Measurements from ENCODE around the gene OR8S1. TPM values are rescaled to one million over a fixed set of nuclear protein-coding genes. Genes with fewer than 3 reads are reported as not detected.
"Not testable (repeated sequence)": the region's sequence is repeated elsewhere in the genome, so short reads cannot be mapped to it uniquely, and the experiment has no call there.

The OR8S1 gene
- not detected for polyA plus RNA-seq (ENCODE audit: insufficient read length)
- long read RNA-seq, donor 1: 0 reads
- long read RNA-seq, donor 2: 0 reads
- long read RNA-seq, donor 3: 0 reads
- long read RNA-seq, donor 4: 0 reads
- long read RNA-seq, donor 5: 0 reads
- long read RNA-seq, donor 6: 0 reads
- long read RNA-seq, donor 7: 0 reads
- long read RNA-seq, donor 8: 0 reads

DNA sequence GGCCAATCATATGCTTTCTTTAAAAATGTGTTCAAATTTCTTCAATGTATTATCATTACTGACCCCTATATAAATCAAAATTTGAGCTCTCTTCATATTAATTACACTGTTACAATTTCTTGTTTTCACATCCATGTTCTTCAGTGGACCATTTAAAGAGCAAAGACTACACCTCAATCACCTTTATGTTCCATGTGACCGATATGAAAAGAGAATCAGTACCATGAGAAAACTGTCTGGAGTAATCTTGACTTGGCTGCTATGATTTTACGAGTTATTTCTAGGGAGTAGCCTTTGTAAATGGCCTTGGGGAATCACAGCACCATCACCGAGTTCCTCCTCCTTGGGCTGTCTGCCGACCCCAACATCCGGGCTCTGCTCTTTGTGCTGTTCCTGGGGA, at the start of gene OR8S1:
Gene OR8S1 (plus strand): TSS at position 301 of the 400 bp plus-strand sequence. CDS start 0 bp downstream, at position 301.
- DNase-seq: no peak

GRCh38 chr12:48482198-48482597, 43.2 kb upstream of the OR8S1 start, which contains the start of gene C12orf54:
TSS of gene C12orf54 (plus strand) at chr12:48482498. CDS start at chr12:48483297, 799 bp downstream.
- no peak for DNase-seq

GRCh38 chr12:48482930-48483329, 42.5 kb upstream of the OR8S1 start:
- no peak for DNase-seq

DNA sequence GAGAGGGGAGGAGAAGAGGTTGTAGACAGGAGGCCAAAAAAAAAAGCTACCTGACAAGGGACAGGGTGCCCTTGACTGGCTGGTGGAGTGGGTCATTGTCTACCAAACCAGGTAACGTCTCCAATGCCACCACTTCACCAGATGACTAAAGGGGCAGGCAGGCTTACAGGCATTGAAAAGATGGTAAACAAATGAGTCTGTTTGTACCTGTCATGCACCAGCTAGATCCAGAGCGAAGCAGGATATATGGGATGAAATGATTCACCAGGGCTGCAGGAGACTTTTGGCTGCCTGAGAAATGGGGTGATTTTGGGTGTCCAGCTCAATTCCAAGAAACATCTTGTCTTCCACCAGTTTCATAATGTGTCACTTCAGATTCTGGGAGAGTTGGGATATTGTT, 39.2 kb upstream of the OR8S1 start:
- DNase-seq: no peak

DNA sequence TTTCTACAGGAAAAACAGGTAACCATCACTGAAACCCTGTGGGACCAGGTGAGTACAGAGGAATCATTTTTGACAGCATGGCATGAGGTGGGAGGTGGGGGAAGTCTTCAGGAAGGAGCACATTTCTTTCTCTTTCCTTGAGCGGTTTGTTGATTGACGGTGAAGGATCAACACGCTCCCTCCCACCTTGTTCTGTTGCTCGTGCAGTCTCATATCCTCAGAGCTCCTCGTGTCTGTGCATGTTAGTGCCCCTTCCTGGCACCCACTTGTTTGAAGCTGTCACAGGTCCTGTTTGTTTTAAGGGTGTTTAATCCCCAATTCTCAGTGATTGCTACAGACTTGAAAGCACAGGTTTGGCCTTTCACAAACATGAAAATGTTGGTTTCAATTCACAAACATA, 38.8 kb upstream of the OR8S1 start:
- no peak for DNase-seq

DNA sequence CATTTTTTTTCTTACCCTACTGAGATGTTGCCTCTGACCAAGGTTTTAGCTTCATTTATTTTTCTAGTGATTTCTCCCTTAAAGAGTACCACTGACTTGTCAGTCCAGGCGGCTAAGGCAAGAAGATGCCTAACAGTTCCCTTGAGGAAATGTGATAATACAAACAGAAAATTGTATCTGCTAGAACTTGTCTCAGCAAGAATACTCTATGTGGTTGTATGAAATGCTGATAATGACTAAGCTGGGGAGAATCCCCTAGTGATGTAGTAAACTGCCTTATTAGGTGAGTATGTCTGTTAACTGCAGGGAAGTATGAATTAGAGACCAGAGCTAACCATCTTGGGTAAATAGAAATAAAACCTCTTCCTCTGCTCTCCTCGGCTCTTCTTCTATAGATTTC, 36.4 kb upstream of the OR8S1 start:
- no peak for DNase-seq

DNA sequence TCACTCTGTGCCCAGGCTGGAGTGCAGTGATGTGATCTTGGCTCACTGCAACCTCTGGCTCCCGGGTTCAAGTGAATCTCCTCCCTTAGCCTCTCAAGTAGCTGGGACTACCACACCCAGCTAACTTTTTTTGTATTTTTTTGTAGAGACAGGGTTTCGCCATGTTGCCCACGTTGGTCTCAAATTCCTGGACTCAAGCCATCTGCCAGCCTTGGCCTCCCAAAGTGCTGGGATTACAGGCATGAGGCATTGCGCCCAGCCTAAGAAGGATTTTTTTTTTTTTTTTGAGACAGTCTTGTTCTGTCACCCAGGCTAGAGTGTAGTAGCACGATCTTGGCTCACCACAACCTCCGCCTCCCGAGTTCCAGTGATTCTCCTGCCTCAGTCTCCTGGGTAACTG, 36.0 kb upstream of the OR8S1 start:
- not testable (repeated sequence) for DNase-seq

- DNase-seq: not testable (repeated sequence)
Measured at GRCh38 chr12:48500281-48500680, 25.2 kb upstream of the OR8S1 start.

- DNase-seq: not testable (repeated sequence)
Measured at GRCh38 chr12:48506836-48507235, 18.6 kb upstream of the OR8S1 start.

GRCh38 chr12:48508987-48509386, 16.4 kb upstream of the OR8S1 start:
- DNase-seq: no peak

DNA sequence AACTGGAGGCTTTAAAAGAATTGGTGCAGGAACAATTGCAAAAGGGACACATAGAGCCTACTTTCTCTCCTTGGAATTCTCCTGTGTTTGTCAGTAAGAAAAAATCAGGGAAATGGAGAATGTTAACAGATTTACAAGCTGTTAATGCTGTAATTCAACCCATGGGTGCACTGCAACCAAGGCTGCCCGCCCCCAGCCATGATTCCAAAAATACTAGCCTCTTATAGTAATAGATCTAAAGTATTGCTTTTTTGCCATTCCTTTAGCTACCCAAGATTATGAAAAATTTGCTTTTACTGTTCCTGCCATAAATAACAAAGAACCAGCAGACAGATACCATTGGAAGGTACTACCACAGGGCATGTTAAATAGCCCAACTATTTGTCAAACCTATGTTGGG, 15.3 kb upstream of the OR8S1 start:
- no peak for DNase-seq

DNA sequence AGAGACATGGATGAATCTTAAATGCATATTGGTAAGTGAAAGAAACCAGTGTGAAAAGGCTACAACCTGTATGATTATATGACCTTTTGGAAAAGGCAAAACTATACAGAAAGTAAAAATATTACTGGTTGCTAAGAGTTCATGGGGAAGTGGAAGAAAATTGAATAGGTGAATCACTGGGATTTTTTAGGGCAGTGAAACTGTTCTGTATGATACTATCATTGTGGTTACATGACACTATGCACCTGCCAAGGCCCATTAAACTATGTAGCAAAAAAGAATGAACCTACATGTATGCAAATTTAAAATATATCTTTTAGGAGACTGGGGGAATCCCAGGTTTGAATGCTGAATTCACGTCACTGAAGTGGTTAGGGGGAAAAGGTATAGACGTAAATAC, 12.6 kb upstream of the OR8S1 start:
- DNase-seq: no peak

DNA sequence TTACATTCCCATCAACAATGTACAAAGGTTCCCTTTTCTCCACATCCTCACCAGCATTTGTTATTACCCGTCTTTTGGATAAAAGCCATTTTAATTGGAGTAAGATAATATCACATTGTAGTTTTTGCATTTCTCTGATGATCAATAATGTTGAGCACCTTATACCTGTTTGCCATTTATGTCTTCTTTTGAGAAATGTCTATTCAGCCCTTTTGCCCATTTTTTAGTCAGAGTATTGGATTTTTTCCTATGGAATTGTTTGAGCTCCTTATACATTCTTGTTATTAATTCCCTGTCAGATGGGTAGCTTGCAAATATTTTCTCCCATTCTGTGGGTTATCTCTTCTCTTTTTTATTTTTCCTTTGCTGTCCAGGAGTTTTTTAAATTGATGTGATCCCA, 10.7 kb upstream of the OR8S1 start:
- no peak for DNase-seq

DNA sequence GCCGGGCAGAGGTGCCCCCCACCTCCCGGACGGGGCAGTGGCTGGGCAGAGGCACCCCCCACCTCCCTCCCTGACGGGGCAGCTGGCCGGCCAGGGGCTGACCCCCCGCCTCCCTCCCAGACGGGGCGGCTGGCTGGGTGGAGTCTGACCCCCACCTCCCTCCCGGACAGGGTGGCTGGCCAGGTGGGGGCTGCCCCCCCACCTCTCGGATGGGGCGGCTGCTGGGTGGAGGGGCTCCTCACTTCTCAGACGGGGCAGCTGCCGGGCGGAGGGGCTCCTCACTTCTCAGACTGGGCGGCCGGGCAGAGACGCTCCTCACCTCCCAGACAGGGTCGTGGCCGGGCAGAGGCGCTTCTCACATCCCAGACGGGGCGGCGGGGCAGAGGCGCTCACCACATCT, 5.1 kb upstream of the OR8S1 start:
- not testable (repeated sequence) for DNase-seq

- DNase-seq: no peak
Measured at GRCh38 chr12:48527891-48528670, 2.6 kb downstream of the OR8S1 start.

DNA sequence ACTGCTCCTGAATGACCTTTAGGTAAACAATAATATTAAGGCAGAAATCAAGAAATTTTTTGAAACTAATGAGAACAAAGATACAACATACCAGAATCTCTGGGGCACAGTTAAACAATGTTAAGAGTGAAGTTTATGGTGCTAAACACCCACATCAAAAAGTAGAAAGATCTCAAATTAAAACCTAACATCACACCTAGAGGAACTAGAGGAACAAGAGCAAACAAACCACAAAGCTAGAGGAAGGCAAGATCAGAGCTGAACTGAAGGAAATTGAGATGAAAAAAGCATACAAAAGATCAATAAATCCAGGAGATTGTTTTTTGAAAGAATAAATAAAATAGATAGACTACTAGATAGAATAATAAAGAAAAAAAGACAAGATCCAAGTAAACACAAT, 7.2 kb downstream of the OR8S1 start:
- DNase-seq: no peak

GRCh38 chr12:48536602-48537001, 11.2 kb downstream of the OR8S1 start:
- no peak for DNase-seq

DNA sequence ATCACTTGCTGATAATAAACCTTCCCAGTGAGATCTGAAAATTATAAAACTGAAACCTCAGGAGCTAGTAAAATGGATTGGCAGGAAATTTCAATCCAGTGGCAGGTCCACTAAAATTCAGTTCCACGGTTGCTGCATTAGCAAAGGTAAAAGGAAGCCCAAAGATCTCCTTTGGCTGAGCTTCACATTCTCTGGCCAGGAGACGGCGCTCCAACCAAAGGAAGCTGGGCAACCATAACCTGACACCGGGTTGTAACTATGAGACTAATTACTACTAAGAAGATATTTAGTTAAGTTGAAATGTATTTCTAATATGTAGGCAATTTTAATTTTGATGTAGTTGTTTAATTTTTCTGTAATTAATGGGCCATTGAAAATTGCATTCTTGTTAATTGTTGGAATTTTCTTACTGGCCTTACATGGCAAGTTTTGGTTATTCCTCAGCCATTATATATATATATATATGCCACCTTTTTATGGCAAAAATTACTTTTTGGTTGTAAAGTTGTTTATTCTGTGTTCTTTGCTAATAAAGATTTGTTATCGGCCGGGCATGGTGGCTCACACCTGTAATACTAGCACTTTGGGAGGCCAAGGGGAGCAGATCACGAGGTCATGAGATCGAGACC, 17.0 kb downstream of the OR8S1 start:
- DNase-seq: peak; percentile 24

DNA sequence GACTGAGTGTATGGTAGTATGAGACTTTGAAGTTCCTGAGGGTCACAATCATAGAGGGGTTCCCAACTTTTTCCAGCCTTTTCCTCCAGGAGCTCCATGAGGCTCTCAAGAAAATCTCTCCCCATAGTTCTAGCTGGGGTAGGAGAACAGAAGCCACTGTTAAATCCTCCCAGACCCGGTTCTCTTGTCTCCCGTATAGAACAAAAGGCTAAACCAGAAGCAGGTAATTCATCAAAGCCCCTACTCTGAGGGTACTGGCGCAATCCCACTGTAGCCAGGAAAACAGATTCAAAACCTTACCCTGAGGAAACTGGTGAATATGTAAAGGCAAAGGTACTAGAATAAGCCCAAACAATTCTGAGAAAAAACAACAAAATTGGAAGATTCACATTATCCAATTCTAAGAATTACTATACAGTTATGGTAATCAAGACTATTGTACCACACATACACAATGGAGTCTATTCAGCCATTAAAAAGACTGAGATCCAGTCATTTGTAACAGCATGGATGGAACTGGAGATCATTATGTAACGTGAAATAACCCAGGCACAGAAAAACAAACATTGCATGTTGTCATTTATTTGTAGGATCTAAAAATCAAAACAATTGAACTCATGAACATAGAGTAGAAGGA, 20.5 kb downstream of the OR8S1 start:
- DNase-seq: no peak

DNA sequence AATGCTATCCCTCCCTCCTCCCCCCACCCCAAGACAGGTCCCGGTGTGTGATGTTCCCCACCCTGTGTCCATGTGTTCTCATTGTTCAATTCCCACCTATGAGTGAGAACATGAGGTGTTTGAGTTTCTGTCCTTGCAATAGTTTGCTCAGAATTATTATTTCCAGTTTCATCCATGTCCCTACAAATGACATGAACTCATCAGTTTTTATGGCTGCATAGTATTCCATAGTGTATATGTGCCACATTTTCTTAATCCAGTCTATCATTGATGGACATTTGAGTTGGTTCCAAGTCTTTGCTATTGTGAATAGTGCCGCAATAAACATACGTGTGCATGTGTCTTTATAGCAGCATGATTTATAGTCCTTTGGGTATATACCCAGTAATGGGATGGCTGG, 21.6 kb downstream of the OR8S1 start:
- DNase-seq: not testable (repeated sequence)

GRCh38 chr12:48551636-48552035, 26.2 kb downstream of the OR8S1 start:
- not testable (repeated sequence) for DNase-seq

- DNase-seq: not testable (repeated sequence)
Measured at GRCh38 chr12:48553666-48554343, 28.4 kb downstream of the OR8S1 start.

All from left kidney (tissue), 8 donors.